Frontal cortex (tissue), 4 donors: ENCODE data around the gene LRRC17. TPM values are rescaled to one million over a fixed set of nuclear protein-coding genes. Genes with fewer than 3 reads are reported as not detected.

ENCODE experiments used
- DNase-seq, 2 donors: peaks; one replicate each; pipeline ENCODE4 v3.0.0; 2012; ENCODE audit warnings: low spot score in 2 of 2
- FAIRE-seq: peaks from 2 replicates; lab custom pipeline; 2012; peaks lifted over from hg19 to GRCh38; lab: Jason Lieb, UNC
- total RNA-seq: library from RNA; depleted of rRNA; stranded (reverse); fragments of >200 nt; gene quantifications from one replicate; pipeline ENCODE4 v1.2.3, GENCODE V29; 2014
- donor health status: control.
- donor health status: control.
- donor health status: control.

The LRRC17 gene
- total RNA-seq = 15.5 TPM

- DNase-seq (no peak), FAIRE-seq (no peak)
These were observed at the start of gene LRRC17 for GRCh38 chr7:102912742-102913141. LRRC17 (plus strand) TSS chr7:102913000; CDS start chr7:102933914, 20,914 bp downstream.

GRCh38 chr7:102864958-102865357 is 47.8 kb upstream of the LRRC17 start:
- FAIRE-seq = no peak
- DNase-seq = no peak

- no peak for FAIRE-seq
These were observed 46.1 kb upstream of the LRRC17 start for GRCh38 chr7:102866535-102867215.

GRCh38 chr7:102869195-102869594 is 43.6 kb upstream of the LRRC17 start:
- FAIRE-seq = no peak
- no peak for DNase-seq

More at GRCh38 chr7:102866535-102867215, 46.1 kb upstream of the LRRC17 start:
- DNase-seq = no peak

GRCh38 chr7:102872460-102872859 is 40.3 kb upstream of the LRRC17 start:
- FAIRE-seq (no peak), DNase-seq (no peak)

- no peak for FAIRE-seq
- no peak for DNase-seq
These were observed 39.2 kb upstream of the LRRC17 start for GRCh38 chr7:102873470-102874165.

- no peak for FAIRE-seq
- no peak for DNase-seq
These were observed 38.5 kb upstream of the LRRC17 start for GRCh38 chr7:102874166-102874829.

GRCh38 chr7:102874966-102875365 is 37.8 kb upstream of the LRRC17 start:
- no peak for FAIRE-seq
- no peak for DNase-seq

GRCh38 chr7:102875700-102876295 is 37.0 kb upstream of the LRRC17 start:
- DNase-seq (no peak), FAIRE-seq (no peak)

GRCh38 chr7:102883098-102883860 is 29.5 kb upstream of the LRRC17 start:
- no peak for DNase-seq
- no peak for FAIRE-seq

GRCh38 chr7:102888561-102889233 is 24.1 kb upstream of the LRRC17 start:
- FAIRE-seq = no peak
- DNase-seq = no peak

GRCh38 chr7:102889851-102890250 is 22.9 kb upstream of the LRRC17 start:
- no peak for FAIRE-seq
- DNase-seq = no peak

- FAIRE-seq (no peak), DNase-seq (no peak)
These were observed 22.4 kb upstream of the LRRC17 start for GRCh38 chr7:102890292-102890970.

GRCh38 chr7:102890971-102891692 is 21.7 kb upstream of the LRRC17 start:
- no peak for FAIRE-seq
- no peak for DNase-seq

- FAIRE-seq = no peak
- peak in 1 of 2 donors; percentile 37 for DNase-seq
These were observed 21.0 kb upstream of the LRRC17 start for GRCh38 chr7:102891693-102892261.

- DNase-seq = no peak
- FAIRE-seq = no peak
These were observed 20.0 kb upstream of the LRRC17 start for GRCh38 chr7:102892631-102893278.

- FAIRE-seq (no peak), DNase-seq (no peak)
These were observed 17.2 kb upstream of the LRRC17 start for GRCh38 chr7:102895602-102896001.
